ENCODE data around the gene SLIT3.

Gene SLIT3

DNA sequence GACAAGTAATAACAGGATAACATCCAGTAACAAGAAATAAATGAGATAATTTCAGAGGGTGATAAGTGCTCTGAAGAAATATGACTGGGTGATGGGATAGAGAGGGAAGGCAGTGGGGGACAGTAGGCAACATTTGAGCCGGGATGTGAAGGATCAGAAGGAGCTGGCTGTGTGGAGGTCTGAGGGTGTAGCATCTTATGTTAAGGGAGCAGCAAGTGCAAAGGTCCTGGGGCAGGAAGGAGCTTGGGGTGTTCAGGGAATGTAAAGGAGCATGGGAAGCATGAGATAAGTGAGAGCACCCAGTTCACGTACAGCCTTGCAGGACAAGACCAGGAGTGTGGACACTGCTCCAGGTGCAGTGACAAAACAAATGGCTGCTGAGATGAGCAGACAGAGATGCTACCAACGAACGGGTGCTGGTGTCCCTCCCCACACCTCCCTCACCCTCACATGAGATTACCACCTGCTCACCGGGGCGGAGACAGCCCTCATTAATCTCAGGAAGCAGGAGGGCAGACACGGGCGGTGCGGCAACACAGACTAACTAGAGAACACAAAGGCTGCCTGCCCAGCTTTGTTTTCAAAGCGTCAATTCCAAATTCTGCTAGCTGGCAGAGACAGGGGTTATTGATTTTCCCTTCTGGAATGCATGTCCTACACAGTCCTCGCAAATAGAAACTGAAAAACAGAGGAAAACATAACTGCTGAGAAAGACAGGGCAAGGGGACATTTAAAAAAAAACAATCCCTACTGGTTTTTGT is 423.6 kb downstream of the SLIT3 start:
- DNase-seq, result no peak

DNA sequence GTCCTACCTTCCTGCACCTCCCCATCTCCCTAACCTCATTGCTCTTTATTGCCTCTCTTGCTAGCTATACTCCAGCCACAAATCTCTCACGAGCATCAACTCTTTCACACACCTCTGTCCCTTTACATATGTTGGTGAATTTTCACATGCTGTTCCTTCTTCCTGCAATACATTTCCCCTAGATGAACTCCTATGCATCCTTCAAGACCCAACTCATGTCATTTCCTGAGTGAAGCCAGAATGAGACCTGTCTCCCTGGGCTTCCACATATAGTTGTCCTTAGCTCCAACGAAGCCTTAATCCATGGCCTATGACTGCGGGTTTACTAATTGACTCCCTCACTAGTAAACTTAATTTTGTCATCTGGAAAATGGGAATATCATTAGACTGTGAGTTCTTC is 424.5 kb downstream of the SLIT3 start:
- DNase-seq, result no peak

DNA sequence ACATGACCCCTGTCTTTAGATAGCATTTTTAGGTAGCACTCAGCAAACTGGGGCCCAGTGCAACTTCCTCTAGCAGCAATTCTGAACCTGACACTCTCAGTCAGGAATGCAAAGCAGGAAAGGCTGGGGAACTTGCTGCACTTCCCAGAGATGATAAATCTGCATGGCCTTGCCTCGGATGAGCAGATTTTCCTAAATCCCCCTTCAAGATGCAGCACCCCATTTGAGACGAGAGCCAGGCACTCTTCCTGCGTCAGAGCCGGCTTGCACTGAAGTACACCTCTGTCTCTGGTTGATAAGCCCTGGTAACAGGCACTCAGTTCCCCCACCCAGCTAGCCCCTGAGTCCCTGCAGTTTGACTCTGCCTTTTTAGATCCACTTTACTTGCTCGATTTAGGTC is 425.1 kb downstream of the SLIT3 start:
- DNase-seq, result no peak

DNA sequence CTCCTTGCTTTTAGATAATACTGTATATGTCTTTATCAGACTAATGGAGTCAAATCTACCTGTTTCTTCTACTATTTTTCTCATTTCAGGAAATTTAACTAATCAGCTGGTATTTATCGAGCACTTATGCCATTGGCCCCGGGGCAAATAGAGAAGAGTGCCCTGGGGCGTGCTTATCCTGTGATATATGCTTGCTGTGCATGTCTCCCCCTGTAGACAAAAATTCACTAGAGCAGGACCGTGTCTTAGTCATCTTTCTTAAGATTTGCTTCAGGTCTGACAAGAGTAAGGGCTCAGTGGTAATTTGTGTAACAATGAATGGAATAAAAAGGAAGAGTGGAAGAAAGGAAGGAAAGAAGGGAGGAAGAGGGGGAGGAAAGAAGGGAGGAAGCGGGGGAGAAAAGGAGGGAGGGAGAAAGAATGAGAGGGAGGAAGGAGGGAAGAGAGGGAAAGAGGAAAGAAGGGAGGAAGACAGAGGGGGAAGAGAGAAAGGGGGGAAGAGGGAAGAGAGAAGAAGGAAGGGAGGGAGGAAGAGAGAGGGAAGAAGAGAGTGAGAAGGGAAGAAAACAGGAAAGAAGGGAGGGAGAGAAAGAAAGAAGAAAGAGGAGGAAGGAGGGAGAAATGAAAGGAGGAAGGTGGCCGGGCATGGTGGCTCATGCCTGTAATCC is 426.1 kb downstream of the SLIT3 start:
- DNase-seq, result no peak

DNA sequence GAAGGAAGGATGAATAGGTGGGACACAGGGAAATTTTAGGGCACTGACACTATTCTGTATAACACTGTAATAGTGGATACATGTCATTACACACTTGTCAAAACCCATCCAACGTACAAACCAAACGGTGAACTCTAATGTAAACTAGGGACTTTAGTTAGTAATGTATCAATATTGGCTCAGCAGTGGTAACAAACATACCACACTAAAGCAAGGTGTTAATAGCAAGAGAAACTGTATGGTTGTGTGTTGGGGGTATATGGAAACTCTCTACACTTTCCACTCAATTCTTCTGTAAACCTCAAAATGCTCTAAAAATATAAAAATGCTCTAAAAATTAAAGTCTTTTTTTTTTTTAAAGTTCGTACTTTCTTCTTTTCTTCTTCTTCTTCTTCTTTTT is 428.7 kb downstream of the SLIT3 start:
- DNase-seq, result no peak

DNA sequence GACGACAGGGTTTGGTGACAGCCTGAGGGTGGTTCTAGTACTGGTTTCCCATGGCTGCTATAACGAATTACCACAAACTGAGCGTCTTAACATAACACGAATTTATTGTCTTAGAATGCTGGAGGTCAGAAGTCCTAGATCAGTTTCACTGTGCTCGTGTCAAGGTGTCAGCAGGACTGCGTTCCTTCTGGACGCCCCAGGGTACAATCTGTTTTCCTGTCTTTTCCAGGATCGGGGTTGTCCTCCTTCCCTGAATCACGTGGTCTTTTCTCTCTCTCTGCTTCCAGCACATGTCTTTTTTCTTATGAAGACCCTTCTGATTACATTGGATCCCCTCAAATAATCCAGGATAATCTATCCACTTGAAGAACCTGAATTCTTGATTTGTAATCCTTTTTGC is 430.0 kb downstream of the SLIT3 start:
- no peak for DNase-seq

DNA sequence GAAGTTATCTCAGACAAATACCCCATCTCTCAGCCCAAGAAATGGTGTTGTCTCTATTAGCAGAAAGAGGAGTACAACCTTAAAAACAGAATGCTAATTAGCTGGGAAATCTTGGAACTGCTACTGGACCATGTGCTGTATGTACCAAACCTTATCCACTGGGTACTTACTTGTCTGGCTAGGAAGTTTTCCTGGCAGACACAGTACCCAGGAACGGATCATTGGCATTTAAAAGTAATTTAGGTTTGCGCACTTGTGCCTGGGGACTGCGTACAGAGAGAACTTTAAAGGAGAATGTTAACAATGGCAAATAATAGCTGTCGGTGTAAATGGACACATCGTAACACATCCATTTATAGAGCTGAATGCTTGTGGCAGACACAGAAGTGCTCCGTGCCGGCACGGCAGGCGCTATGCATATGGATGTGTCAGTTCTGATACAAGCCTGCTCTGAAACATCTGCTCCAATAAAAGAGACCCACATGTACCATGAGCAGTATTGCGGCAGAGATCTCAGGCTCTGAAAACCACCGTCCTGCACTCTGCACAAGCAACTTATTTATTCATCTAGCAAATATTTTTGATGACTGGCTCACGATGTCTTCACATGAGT is 431.2 kb downstream of the SLIT3 start:
- DNase-seq, result no peak

DNA sequence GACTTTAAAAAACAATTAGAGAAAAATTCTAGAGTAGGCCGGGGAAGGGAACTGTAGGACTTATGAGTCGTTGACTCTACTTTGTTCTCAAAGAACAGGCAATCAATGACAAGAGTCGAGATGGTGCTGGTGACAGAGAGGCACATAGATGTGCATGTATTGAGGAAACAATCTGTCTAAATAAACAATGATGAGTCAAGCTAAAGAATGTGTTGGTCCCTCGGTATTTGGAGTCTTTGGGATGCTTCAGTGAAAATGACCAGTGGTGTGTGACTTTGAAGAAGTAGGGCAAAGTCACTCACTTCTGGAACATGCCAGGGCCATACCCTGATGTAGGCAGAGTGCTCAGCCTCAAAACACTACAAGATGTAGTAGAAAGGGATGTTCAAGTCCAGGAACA is 433.7 kb downstream of the SLIT3 start:
- DNase-seq, result no peak

DNA sequence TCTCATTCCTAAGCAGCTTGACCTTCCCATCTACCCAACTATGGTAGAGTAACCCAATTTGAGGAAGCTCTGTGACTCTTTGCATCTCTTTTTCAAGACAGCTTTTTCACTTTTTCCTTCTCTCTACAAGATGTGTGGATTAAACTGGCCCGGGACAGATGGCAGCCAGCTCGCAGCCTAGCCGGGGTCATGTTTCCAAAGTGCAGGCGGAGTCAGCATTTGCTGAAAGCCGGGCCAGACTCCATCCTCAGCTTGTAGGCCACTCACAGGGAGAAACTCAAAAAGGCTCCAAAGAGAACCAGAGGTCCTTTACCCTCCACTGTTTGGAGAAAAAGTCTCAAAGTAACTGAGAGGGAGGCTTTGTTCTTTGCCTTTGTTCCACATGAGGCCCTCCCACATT is 435.0 kb downstream of the SLIT3 start:
- DNase-seq, result no peak

DNA sequence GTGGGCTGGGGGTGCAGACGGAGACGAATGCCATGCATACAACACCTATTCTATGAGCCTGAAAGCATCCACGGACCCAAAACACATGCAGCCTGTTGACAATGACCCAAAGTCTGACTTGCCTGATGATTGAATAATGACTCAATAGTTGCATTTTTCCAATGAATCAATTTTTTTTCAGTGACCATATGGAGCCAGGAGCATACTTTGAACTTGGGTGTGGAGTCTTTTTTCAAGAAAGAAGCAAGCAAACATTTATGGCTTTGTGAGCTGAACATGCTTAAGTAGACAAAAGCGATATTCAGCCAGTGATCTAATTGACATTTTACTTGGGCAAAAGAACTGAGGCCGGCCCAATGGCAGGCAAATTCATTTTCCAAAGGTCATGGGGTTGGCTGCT is 437.9 kb downstream of the SLIT3 start:
- DNase-seq, result no peak

DNA sequence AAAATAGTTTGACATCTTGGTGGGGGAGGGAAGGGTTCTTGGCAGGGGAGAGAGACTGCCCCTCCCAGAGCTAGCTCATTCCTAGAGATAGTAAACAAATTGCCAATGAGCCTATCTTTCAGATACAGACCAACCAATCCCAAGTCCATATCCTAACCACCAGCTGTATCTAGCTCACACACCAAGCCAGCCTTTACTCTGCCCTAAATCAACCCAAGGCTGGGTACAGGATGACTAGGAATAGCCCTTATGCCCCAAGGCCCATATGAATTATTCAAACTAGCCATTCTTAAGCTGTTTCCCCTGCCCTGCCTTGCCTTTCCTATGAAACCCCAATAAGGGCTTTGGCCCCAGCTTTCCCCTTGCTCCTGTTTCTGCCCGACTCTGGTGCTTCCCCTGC is 440.4 kb downstream of the SLIT3 start:
- DNase-seq, result no peak

DNA sequence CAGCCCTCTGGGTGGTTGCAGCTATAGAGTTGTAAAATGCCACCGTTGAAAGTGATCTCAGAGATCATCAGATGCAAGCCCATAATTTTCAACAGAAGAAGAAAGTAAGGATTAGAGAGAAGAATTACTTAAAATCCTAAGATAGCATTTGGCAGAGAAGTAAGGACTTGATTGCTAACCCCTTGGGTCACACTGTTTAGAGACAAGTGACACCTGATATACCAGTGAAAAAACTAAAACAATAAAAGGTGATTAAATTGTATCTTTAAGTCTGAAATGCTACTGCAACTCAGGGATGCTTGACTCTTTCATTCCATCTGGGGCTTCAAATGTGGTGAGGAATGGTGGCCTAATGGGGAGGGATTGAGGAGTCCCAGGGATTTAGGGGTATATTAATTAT is 440.9 kb downstream of the SLIT3 start:
- no peak for DNase-seq

DNA sequence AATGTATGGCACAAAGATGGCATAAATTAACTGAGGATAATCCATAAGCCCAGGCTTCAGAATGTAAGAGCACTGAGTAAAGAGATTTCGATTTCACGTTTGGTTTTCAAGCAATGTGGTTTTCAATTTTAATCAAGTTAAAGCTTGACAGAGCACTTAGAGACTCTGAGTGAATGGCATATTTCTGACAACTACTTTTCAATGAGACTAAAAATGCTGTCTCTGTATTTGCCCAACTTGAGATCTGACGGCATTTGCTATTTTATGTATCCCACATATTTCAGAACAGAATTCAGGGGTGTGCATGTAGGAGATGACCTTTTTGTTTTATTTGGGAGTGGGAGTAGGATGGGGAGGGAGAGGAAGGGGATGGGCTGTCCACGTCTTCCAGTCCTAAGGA is 441.5 kb downstream of the SLIT3 start:
- DNase-seq, result no peak

DNA sequence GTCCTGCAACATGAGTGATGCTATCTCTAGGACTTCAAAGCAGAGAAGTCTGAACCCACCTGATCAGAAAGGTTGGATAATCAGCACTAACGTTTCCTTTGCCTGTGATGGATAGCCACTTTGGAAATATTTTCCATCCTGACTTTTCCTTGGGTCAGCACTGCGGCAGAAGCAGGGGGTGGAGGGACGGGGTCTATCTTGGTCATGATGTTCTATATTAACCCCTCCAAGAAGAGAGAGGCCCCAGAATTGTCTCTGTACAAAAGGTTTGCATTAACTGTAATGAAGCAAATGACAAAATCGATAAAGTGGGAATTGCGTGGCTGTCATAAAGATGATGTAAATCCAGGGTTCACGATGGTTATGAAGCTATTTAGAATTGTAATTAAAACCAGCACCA is 441.9 kb downstream of the SLIT3 start:
- DNase-seq, result no peak

DNA sequence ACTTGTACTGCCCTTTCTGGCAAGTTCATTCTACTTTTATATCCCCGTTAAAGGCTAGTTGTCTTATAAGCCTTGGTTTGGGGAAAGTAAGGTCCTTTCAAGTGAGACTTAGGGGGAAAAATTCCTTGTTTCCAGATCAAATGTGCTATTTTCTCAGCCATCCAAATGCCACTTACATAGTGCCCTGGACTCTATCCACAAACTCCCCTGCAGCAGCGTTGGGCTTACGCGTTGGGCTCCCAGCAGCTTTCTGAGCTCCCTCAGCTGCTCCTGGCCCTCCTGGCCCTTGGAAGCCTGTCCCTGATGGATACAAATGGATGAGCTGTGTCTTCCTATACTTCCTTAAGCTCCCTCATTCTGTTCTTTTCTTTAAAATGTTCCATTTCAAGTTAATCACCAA is 442.6 kb downstream of the SLIT3 start:
- no peak for DNase-seq

DNA sequence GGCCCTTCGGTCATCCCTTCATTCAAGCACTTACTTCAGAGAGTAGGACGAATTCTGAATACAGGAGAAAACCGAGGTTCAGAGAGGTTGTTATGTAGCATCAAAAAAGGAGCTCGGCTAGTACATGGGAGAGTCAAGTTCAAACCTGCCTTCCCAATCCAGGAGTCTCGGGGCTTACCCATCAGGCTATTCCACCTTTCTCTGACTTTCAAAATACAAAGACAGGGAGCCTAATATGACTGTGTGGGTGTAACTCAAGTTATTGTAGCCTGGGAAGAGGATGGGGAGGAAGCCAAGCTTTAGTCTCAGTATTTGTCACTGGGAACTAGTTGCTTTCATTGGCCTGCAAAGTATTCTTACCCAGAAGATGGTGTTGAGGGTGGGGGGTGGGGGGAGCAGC is 447.0 kb downstream of the SLIT3 start:
- no peak for DNase-seq

DNA sequence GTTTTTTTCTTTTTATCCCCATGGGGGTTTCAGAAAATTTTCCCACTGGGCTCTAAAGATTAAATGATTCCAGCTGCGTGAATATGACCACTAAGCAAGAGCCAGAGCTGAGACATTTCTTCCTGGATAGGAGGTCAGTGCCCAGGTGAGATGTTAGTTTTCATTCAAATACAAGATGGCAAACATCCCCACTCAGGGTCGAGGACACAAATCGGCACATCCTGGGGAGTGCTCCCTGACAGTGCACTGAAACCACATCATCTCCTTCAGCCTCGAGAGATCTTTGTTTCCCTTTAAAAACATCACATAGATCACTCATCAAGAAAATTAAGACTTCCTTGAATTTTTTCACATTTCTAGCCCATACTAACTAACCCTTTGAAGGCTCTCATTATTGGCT is 448.6 kb downstream of the SLIT3 start:
- DNase-seq, result no peak

DNA sequence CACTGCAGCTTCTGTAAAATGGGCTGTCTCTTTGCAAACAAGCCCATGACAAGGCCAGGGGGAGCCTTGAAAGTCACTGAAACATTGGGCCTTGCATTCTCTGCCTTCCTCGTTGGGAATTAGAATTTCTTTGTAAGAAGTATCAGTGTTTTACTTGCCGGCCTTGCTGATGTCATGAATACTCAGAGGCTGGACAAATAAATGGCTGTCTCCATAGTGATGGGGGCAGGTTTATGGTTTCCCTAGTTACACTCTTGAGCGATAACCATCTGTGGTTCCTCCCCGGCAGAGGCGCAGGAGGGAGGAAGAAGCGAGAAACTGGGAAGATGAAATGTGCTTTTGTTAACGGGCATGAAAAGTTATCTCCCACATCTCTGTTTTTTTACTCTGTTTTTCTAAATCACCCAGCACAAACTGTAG is 449.0 kb downstream of the SLIT3 start:
- DNase-seq, result no peak

DNA sequence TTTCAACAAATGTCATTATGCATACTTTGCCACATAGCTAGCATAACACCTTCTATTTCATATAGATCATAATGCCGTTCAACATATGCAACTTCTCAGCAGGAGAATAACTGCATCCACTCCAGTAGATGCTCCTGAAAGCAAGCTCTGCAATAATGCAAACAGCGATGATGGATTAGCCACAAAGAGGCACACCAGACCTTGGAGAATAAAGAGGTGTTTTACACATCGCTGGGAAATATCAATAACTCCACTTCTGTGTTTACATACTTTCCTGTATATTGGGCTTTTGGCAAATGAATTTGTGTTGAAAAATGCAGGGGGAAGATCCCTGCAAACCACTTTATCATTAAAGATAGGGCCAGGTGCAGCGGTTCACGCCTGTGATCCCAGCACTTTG is 450.3 kb downstream of the SLIT3 start:
- no peak for DNase-seq

DNA sequence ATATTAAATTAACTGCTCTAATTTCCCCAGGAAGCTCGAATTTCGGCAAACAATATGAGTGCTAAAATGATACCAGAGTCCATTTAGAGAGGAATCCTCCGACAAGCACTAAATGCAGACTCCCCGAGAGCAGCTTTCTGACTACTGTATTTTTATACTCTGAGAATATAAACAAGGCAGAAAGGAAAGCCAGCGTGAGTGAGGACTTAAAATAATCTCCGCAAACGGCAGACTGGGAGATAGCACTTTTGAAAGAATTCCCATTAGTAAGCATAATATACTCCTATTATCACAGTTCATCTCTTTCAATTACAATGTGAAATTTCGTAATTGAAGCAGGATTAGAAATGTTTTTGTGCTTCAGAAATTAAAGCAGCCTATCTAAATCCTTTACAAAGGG is 452.4 kb downstream of the SLIT3 start:
- DNase-seq, result no peak

DNA sequence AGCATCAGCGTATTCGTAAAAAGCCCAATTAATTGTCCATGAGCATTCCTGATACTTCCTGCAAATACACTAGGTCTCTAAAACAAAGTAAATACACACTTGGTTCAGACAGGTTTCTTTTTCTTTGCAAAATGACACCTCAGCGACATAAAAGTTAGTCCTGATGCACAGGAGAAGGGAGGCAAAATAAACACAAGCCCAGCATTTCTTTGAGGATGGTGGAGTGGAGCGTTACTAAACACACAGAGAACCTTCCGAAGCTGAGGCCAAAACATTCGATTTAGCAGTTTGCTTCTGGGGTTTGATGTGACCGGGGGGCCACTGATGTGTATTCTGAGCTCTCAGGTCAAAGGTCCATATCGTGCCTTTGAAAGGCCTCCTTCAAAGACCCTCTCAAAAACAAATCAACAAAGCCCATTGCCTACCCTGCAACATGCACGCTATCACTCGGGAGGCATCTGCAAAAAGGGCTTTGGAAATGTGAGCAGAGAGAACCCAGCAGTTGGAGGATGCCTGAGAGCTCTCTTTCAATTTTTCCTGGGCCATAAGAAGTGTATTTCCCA is 453.3 kb downstream of the SLIT3 start:
- DNase-seq, result no peak

DNA sequence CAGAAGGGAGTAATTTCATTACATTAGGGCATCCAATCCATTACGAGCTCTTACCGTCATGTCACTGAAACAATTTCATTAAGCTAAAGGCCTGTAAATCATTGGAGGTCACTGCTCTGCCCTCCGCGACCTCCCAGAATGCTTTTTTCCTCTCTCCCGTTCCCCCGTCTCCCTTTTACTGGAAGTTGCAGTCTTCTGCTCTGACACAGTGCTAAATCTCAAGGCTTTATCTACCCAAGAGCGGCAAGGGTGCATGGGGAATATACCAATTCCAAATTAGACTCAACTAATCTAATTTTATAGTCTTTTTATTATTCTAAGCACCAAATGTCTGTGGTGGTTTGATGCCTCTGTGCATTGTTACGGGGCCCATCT is 456.0 kb downstream of the SLIT3 start:
- DNase-seq, result no peak

DNA sequence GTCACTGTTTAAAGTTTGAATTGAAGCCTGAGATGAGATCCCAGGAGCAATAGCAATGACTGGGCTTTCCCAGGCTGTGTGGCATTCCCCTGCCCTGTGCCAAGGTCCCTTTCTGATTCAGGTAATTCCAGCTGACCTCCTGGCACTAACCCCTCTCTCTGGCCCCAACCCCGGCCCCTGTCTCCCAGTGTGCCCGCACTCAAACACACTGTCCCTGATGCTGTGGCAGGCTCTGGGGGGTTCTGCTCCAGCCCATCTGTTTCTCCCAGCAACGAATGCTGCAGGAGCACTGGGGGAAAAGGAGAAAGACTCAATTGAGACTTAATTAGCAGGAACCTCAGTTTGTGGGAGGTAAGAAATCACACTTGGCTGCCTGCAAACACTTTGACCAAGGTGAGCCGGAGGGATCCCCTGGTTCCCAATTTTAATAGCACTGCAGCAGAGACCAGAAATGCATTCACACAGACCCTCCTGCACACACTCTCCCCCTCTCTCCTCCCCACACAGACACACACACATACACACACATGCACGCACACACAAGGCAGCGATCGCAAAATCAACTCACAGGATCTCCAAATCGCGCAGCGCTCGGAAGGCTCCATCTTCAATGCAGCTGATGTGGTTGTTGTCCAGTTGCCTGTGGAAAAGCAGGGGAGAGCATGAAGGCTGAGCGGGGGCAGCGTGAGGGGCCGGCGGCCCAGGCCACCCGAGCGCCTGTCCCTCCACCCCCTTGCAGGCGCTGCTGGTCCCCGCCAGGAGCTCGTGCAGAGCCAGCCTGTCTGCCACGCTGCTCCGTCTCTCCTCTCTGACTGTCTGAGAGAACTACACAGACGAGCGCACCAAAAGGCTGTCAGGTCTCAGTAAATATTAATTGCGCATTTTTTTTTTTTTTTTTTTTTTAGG is 456.7 kb downstream of the SLIT3 start:
- no peak for DNase-seq
